ENCODE results near the gene FBH1. TPM values are rescaled to one million over a fixed set of nuclear protein-coding genes. Genes with fewer than 3 reads are reported as not detected.

FBH1 gene
- total and polyA plus RNA-seq, 4 donors, result 19.9 to 58.4 (median 48.1) TPM

- no peaks in the 10 kb centered on the region for H3K27me3 ChIP-seq (ENCODE audit: control insufficient read depth in 4 of 4, insufficient read depth in 4 of 4, low read length in 3 of 4)
- no peak overlapping the region for H3K4me3 ChIP-seq (ENCODE audit: low read depth in 1 of 3, low read length in 3 of 3)
- WGBS, result 82% methylated on average over 2 of the region's 2 CpGs
- H3K9ac ChIP-seq (ENCODE audit: low read depth in 1 of 2, low read length in 2 of 2), result no peak overlapping the region
- H3K27ac ChIP-seq (ENCODE audit: low read depth in 1 of 2, low read length in 2 of 2), result no peak overlapping the region
- no peak for TF ChIP-seq TAF1 (conservative IDR thresholded peaks at IDR 0.05)
- no peak for TF ChIP-seq RXRA (IDR thresholded peaks at IDR 0.05)
- TF ChIP-seq REST (IDR thresholded peaks at IDR 0.05), result no peak
- no peak for TF ChIP-seq MAX (IDR thresholded peaks at IDR 0.05)
- no peak for TF ChIP-seq SP1 (IDR thresholded peaks at IDR 0.05)
- TF ChIP-seq JUND (IDR thresholded peaks at IDR 0.05), result no peak
- TF ChIP-seq GABPA (IDR thresholded peaks at IDR 0.05 in 1 of 2, conservative IDR thresholded peaks at IDR 0.05 in 1 of 2), result no peak
- no peak for TF ChIP-seq HNF4G (IDR thresholded peaks at IDR 0.05)
- TF ChIP-seq ZBTB33 (IDR thresholded peaks at IDR 0.05), result no peak
- TF ChIP-seq RAD21 (IDR thresholded peaks at IDR 0.05), result no peak
- TF ChIP-seq EGR1 (IDR thresholded peaks at IDR 0.05; ENCODE audit: low read depth in 2 of 2), result no peak
- no peak for TF ChIP-seq CTCF (IDR thresholded peaks at IDR 0.05; ENCODE audit: low read depth, low read length, missing input control)
- TF ChIP-seq FOXA2 (IDR thresholded peaks at IDR 0.05), result no peak
- TF ChIP-seq FOXA1 (IDR thresholded peaks at IDR 0.05), result no peak
- TF ChIP-seq NR2F2 (IDR thresholded peaks at IDR 0.05), result no peak
- no peaks in the 10 kb centered on the region for H3K4me1 ChIP-seq (ENCODE audit: control insufficient read depth in 4 of 4, insufficient read depth in 4 of 4, low read length in 3 of 4)
- no peak for DNase-seq (ENCODE audit: low spot score)
- no peaks in the 10 kb centered on the region for H3K9me3 ChIP-seq (ENCODE audit: control insufficient read depth in 4 of 4, low read length in 3 of 4)
- peaks cover 1 to 43% (median 23%) of the 10 kb centered on the region in 4 donors for H3K36me3 ChIP-seq (ENCODE audit: control insufficient read depth in 4 of 4, insufficient read depth in 3 of 4, low read depth in 1 of 4, low read length in 3 of 4)
Observed at GRCh38 chr10:5958077-5958476, 68.0 kb downstream of the FBH1 start.

GRCh38 chr10:5958675-5959074 is 68.6 kb downstream of the FBH1 start:
- H3K9ac ChIP-seq (ENCODE audit: low read depth in 1 of 2, low read length in 2 of 2), result no peak overlapping the region
- no peak overlapping the region for H3K4me3 ChIP-seq (ENCODE audit: low read depth in 1 of 3, low read length in 3 of 3)
- WGBS, result 93% methylated on average over 6 of the region's 6 CpGs
- no peak for DNase-seq (ENCODE audit: low spot score)
- peaks cover 1 to 41% (median 24%) of the 10 kb centered on the region in 4 donors for H3K36me3 ChIP-seq (ENCODE audit: control insufficient read depth in 4 of 4, insufficient read depth in 3 of 4, low read depth in 1 of 4, low read length in 3 of 4)
- no peak overlapping the region for H3K27ac ChIP-seq (ENCODE audit: low read depth in 1 of 2, low read length in 2 of 2)
- H3K9me3 ChIP-seq (ENCODE audit: control insufficient read depth in 4 of 4, low read length in 3 of 4), result no peaks in the 10 kb centered on the region
- H3K27me3 ChIP-seq (ENCODE audit: control insufficient read depth in 4 of 4, insufficient read depth in 4 of 4, low read length in 3 of 4), result no peaks in the 10 kb centered on the region
- TF ChIP-seq EGR1 (IDR thresholded peaks at IDR 0.05; ENCODE audit: low read depth in 2 of 2) (no peak), NR2F2 (IDR thresholded peaks at IDR 0.05) (no peak), RAD21 (IDR thresholded peaks at IDR 0.05) (no peak), REST (IDR thresholded peaks at IDR 0.05) (no peak), ZBTB33 (IDR thresholded peaks at IDR 0.05) (no peak), HNF4A (conservative IDR thresholded peaks at IDR 0.05) (no peak), MAX (IDR thresholded peaks at IDR 0.05) (no peak)
- H3K4me1 ChIP-seq (ENCODE audit: control insufficient read depth in 4 of 4, insufficient read depth in 4 of 4, low read length in 3 of 4), result no peaks in the 10 kb centered on the region
